WTC11 (cell line): ENCODE results near the gene TARDBP.

Experiments
- FOXJ3 ChIP-seq: sonication (generic); formaldehyde crosslinking; IDR thresholded peaks from 2 replicates; pipeline ENCODE4 v1.9.0; 2021; ENCODE audit warnings: missing genetic modification reagents, mild to moderate bottlenecking, borderline replicate concordance
- SMAD3 ChIP-seq: sonication (generic); formaldehyde crosslinking; IDR thresholded peaks from 2 replicates; pipeline ENCODE4 v1.8.0; 2022; ENCODE audit warnings: missing genetic modification reagents, mild to moderate bottlenecking, borderline replicate concordance
- TEAD4 ChIP-seq: sonication (generic); formaldehyde crosslinking; IDR thresholded peaks from 2 replicates; pipeline ENCODE4 v1.8.0; 2022; ENCODE audit warnings: mild to moderate bottlenecking, missing genetic modification reagents
- ZBTB21 ChIP-seq: sonication (generic); formaldehyde crosslinking; IDR thresholded peaks from 2 replicates; pipeline ENCODE4 v1.8.1; 2023; ENCODE audit warnings: mild to moderate bottlenecking, missing genetic modification reagents, borderline replicate concordance

- TF ChIP-seq TEAD4 (CRISPR knock-in tag) = no peak
- TF ChIP-seq ZBTB21 = no peak
- no peak for TF ChIP-seq FOXJ3 (CRISPR knock-in tag)
- TF ChIP-seq SMAD3 = no peak
Observed at GRCh38 chr1:10978719-10979118, 33.7 kb upstream of the TARDBP start.
